HTR-8/SVneo (cell line): ENCODE results near the gene TSSK2.

Source experiments
- DNase-seq: peaks from one replicate; pipeline ENCODE4 v3.0.0; 2011; ENCODE audit warnings: low spot score, mixed read lengths; ENCODE audit not compliant: insufficient read length
- FAIRE-seq: peaks from 2 replicates; lab custom pipeline; 2011; peaks lifted over from hg19 to GRCh38; lab: Jason Lieb, UNC

The TSSK2 gene

DNA sequence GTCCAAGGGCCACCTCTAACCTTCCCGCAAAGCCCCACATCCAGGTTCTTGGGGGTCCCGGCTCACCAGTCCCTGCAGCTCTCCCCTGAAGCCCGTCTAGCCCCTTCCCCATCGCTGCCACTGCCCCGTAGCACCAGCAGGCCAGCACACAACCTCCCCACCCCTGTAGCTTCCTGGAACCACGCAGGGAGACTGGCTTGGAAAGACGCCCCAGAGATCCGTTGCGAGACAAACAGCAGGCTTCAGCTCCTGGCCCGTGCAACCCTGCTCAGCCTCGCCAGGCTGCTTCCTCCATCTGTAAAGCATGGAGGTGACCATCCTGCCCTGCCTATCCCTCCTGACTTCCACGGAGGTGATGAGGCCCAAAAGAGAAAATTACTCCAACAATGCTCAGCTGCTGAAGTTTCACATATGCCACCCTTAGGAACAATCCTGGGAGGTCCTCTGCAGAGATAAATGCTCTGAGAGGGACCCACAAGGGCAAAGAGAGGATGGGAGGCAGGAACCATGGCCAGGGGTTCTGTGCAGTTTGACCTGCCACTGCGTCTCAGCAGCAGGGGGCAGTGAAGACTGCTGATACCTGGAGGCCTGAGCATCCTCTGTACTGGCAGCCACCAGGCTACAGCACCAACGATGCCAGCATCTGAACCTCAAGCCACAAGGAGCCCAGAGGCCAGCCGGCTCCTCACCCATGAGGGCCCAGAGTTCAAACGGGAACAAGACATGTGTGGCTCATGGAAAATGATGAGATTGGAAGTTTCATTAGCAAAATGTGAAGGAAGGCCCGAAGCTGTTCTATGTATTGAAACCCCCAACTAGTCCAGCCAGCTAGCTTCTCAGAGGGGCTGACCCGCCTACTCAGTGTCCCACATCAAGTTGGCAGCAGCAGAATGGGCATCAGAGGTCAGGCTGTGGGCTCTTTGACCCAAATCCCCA lies 25.0 kb upstream of the TSSK2 start:
- DNase-seq, result no peak
- FAIRE-seq, result no peak

DNA sequence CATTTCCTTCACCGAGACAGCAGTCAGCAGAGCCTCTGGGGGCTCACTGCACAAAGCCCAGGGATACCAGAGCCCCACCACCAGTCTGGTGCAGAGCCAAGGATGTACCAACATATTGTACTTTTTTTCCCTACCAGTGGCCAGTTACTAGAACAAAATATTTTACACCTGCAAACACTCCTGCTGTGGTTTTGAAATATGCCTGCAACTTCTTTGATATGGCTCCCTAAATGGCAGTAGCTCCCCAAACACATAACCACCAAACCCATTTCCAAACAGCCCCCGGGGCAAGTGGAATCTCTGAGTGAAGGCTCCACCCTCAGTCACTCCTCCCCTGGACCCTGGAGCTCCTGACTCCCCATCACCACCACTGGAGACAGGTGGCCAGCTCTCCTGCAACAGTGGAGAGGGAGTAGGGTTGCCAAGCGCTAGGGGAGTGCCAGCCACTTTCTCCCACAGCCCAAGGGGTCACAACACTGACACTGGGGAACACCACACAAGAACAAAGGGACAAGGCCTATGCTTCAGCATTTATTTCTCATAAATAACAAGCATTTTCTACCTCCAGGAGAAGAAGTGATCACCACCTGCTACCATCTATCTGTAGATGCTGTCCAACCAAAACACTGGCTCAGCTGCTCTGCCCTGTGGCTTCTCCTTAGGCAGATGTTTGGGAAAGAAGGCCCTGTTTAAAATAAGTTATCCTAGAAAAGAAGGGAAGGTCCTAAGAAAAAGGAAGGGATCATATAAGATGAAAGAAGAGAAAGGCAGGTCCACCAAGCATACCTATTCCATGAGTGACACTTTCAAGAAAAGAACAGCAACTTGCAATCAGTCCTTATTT lies 24.0 kb upstream of the TSSK2 start:
- DNase-seq (no peak), FAIRE-seq (no peak)

- FAIRE-seq, result no peak
Observed at GRCh38 chr22:19107730-19108074, 23.4 kb upstream of the TSSK2 start.

GRCh38 chr22:19108807-19109197 lies 22.3 kb upstream of the TSSK2 start:
- FAIRE-seq (no peak), DNase-seq (no peak)

More at GRCh38 chr22:19107730-19108074, 23.4 kb upstream of the TSSK2 start:
- no peak for DNase-seq

DNA sequence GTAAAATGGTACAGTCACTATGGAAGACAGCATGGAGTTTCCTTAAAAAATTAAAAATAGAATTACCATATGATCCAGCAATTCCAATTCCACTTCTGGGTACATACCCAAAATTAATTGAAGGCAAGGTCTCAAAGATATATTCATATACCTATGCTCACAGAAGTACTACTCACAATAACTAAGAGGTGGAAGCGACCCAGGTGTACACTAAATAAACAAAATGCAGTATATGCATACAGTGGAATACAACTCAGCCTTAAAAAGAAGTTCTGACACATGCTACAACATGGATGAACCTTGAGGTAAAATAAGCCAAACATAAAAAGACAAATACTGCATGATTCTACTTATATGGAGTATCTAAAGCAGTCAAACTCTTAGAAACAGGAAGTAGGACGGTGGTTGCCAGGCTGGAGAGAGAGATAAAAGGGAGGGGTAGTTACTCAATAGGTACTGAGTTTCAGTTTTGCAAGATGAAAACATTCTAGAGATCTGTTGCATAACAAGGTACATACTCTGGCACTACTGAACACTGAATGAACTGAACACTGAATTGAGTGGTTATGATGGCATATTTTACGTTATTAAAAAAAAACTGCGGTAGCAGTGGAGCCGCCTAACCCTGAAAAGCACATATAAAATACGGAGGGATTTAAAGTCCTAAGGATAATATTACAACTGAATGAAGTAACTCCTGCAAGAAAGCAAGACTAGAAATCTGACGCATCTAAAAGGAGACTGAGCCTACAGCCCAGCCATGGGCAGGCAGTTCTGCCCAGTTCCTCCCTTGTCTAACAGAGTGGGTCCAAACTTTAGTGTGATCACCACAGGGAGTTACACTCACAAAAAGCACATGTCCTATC lies 21.7 kb upstream of the TSSK2 start:
- DNase-seq, result no peak

DNA sequence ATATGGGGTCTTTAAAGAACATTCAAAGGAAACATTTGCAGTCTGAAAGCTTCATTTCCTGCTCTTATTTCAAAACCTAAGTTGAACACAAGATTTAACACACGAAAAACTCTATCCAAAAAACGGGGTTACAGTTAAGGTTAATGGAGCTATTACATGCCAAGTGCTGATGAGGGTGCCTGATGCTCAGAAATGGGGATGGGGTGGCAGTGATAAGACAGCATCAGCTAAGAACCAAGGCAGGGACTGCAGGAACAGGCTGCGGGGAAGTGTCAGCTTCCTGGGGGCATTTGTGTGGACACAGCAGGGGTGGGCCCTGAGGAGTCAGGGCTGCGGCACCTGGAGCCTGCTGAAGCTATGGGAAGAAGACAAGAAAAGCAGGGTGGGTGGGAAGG lies 21.0 kb upstream of the TSSK2 start:
- DNase-seq (no peak), FAIRE-seq (no peak)

More for the DNA sequence above, 21.7 kb upstream of the TSSK2 start:
- FAIRE-seq, result no peak

- no peak for DNase-seq
- FAIRE-seq, result no peak
Observed at GRCh38 chr22:19110646-19111045, 20.5 kb upstream of the TSSK2 start.

DNA sequence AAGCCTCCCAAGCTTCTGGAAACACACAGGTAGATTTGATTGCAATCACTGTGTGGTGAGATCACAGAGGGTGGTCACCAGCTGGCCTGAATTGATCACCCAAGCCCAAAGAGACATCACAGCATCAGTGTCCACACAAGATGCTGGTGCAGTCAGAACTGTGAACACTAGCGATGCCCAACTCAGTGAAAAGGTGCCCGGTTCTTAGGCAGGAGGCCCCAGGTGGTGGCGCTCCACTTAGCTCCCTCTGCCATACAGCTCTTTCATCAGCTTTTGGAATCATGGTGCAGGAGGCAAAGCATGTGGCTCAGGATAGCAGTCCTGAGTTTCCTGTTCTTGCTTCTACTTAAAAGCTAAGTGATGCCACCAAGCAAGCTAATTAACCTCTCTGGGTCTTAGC lies 20.0 kb upstream of the TSSK2 start:
- FAIRE-seq (no peak), DNase-seq (no peak)

DNA sequence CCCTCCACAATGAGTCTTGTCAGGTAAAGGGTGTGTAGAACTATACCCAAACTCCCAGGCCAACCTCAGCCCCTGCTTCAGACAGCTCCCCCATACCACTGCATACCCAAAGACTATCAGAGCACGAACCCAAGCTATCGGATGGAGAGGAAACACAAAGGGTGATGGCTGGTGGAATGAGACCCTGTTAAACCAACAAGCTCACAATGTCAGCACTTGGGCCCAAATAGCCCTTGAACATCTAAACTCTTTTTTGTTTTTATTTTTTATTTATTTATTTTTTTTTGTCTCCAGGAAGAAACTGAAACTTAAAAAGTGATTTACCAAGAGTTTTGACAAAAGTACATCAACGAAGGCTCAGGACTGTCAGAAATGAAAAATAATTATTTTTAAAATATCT lies 19.5 kb upstream of the TSSK2 start:
- DNase-seq (no peak), FAIRE-seq (no peak)

DNA sequence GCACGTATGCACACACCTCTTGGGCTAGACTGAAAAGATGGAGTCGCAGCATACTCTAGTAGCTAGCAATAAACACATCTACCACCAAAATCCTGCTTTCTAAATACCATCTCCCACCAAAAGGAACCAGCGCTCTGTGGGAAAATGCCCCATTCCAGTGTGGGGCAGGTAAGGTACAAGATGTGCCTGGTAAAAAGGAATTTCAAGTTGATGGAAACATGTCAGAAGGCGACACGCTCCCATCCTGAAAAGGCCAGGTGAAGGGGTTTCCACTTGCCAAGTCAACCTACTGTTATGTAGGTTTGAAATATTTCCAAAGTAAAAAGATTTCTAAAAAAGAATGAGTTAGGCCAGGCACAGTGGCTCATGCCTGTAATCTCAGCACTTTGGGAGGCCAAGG lies 17.7 kb upstream of the TSSK2 start:
- no peak for FAIRE-seq
- no peak for DNase-seq

- FAIRE-seq, result no peak
- no peak for DNase-seq
Observed at GRCh38 chr22:19114984-19115552, 16.0 kb upstream of the TSSK2 start.

DNA sequence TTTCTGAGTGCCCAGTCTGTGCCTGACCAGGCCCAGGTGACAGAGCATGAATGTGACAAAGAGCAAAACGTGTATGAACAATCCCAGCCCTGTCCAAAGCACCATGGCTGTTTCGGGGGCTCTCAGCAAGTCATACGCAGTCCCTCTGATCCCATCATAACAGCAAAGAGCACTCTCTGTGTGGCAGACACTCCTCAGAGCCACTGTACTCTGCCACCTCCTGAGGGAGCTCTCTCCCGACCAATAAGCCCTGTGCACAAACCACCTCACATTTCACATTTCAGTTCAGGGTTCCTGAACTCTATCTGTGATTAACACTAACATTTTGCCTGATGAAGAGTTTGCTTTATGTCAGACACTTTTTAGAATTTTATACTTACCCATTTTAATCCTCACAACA lies 15.5 kb upstream of the TSSK2 start:
- no peak for DNase-seq
- no peak for FAIRE-seq

DNA sequence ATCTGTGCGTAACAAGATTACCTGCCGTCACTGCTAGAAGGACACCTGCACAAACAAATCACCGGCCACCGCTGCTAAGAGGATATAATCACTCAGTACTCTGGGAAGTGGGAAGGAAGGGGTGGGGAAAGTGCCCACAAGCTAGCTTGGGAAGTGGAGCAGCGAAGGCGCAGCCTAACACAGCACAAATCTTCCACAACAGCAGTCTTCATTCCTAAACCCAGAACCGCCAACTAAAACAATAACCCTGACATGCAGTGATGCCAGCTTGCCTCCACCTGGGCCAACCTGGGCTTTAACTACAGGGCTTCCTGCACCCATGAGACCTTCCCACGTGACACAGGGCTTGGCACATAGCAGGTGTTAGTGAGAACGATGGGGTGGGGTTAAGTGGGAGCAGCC lies 14.0 kb upstream of the TSSK2 start:
- no peak for FAIRE-seq

DNA sequence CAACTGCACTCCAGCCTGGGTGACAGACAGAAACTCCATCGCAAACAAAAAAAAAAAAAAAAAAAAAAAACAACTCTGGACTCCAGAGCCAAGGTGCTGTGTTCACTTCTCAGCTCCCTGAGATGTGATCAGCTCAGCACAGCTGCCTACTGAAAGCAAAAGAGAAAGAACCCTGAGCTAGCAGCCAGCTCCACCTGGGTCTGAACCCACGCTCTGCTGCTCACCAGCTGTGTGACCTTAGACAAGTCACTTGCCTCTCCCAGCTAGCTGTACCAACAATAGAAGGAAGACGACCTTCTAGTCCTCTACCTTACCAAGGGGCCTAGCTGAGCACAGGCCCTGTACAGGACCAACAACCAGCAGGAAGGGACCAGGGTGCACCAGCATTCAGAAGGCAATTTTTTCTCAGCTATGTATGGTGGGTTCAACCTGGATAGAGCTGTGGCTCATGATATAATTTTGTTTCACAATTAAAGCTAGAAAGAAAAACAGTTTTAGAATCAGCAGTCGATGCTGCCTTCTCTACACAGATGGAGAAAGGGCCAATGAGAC lies 12.7 kb upstream of the TSSK2 start:
- FAIRE-seq, result no peak
- DNase-seq, result no peak

More for the DNA sequence above, 14.0 kb upstream of the TSSK2 start:
- no peak for DNase-seq

DNA sequence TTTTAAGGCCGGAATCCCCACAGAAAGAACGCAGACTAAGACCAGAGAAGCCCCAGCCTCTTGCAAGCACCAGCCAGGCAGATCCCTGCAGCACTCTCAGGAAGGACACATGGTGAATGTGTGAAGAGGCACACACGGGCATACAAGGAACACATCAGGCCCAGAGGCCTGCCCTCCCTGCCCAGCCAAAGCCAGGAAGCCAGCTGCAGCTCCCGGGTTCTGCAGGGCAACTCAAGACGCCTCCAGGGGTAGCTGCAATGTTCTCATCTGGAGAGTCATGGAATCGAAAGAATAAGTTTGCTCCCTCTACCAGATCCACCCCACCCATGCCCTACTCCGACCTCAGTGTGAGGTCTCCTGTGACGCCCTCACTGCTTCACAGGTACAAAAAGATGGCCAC lies 11.2 kb upstream of the TSSK2 start:
- FAIRE-seq, result no peak

DNA sequence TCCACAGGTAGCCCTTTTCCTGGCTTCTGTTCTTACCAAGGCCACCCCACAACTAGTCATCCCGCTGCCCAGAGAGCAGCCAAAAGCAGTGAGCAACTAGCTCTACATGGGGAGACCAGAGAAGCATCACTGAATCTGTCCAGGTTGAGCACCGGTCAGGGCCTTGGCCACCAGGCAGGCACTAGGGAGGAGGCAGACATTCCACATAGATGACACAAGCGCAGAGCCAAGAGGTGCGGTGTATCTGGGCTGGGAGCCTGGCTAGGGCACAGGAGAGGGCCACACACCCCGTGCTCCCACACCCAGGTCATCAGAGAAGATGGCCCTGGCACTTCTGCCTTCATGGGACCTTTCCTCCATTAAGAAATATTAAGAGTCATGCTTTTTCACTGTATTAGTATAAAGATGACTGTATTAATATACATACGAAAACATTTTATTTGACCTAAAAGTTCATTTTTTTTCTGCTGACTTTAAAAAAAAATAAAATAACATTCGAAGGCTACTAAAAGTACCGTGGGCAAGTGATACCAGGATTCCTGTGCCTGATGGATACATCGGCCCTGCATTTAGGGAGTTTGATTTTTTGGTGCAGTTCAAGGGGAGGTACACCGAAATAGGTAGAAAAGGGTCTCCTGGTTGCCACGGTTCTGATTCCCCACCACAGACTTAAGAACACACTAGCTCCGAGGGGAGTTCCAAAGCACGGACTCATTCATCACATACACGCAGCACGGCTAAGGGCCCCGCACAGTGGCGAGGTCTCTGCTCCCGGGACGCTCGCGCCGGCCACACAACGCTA lies 10.1 kb upstream of the TSSK2 start:
- DNase-seq (peak; percentile 73), FAIRE-seq (peak; percentile 4)

More for the DNA sequence above, 11.2 kb upstream of the TSSK2 start:
- no peak for DNase-seq

DNA sequence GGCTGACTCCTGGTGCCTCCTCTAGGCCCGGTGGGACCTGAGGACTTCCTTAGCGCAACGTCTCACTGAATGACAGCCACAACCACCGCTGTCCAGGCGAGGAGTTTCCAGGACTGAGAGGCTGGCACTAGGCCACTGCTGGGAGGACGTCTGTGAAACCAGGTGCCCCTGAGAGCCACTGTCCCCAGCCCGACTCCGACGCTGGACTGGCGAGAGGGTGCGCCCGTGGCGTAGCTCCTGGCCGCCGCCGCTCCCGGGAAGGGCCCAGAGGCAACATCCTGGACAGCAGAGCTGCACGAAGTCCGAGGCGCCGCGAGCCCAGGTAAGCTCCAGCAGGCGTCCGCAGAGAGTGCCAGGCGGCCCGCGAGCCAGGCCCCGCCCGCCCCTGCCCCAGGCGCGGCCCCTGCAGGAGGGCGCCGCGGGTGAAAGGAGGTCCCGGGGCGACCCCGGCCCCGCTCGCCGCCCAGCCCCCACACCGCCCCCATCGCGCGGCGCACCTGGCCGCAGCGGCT lies 9.4 kb upstream of the TSSK2 start:
- DNase-seq, result peak; percentile 23
- no peak for FAIRE-seq

GRCh38 chr22:19122143-19122751 lies 8.9 kb upstream of the TSSK2 start, which contains the start of gene DGCR2:
Gene DGCR2 (minus strand): TSS chr22:19122412. CDS start chr22:19122206, 206 bp downstream.
- FAIRE-seq (peak; percentile 71), DNase-seq (peak; percentile 93)
